Gastroesophageal sphincter (tissue), 4 donors: ENCODE results near the gene NEK6. TPM values are rescaled to one million over a fixed set of nuclear protein-coding genes. Genes with fewer than 3 reads are reported as not detected.

Experiments
- ATAC-seq: fragments of 150-250 bp; one replicate; pipeline ENCODE4 v1.9.1; 2016; ENCODE audit warnings: mild to moderate bottlenecking, moderate library complexity
- H3K27ac ChIP-seq, 4 donors: fragments of 200-600 bp; sonication (generic) in 3 of 4; 1 replicate in 3 of 4; 2 replicates in 1 of 4; pipeline ENCODE4 v1.5.1; 2016 to 2019
- H3K27me3 ChIP-seq: fragments of 200-600 bp; sonication (generic); one replicate; pipeline ENCODE4 v1.5.1; 2019
- H3K36me3 ChIP-seq, 2 donors: fragments of 200-600 bp; sonication (generic); one replicate each; pipeline ENCODE4 v1.5.1; 2019; ENCODE audit warnings: control low read depth in 1 of 2
- H3K4me1 ChIP-seq, 3 donors: fragments of 200-600 bp; sonication (generic); 1 replicate in 2 of 3; 2 replicates in 1 of 3; pipeline ENCODE4 v1.5.1; 2016 to 2019; ENCODE audit warnings: control low read depth in 2 of 3
- H3K4me3 ChIP-seq, 2 donors: fragments of 200-600 bp; sonication (generic); one replicate each; pipeline ENCODE4 v1.5.1; 2019; ENCODE audit warnings: mild to moderate bottlenecking in 1 of 2, moderate library complexity in 1 of 2
- H3K9me3 ChIP-seq, 3 donors: fragments of 200-600 bp; sonication (generic); one replicate each; pipeline ENCODE4 v1.5.1; 2017 to 2019; ENCODE audit warnings: control low read depth in 2 of 3
- EP300 ChIP-seq: sonication (generic); formaldehyde crosslinking; IDR thresholded peaks from one replicate; pipeline ENCODE4 v1.6.1; 2017; ENCODE audit warnings: antibody characterized with exemption, mild to moderate bottlenecking
- POLR2A ChIP-seq, 2 donors: fragments of 450-650 bp; IDR thresholded peaks; one replicate each; pipeline ENCODE4 v1.6.1; 2017; ENCODE audit warnings: antibody characterized with exemption in 2 of 2, mild to moderate bottlenecking in 2 of 2, moderate library complexity in 1 of 2
- POLR2AphosphoS5 ChIP-seq: sonication (generic); formaldehyde crosslinking; IDR thresholded peaks from one replicate; pipeline ENCODE4 v1.6.1; 2017; ENCODE audit warnings: antibody characterized with exemption
- WGBS, 2 donors: methylation state at CpG; one replicate each; pipeline ENCODE4 v1.1.5; 2018; ENCODE audit warnings: low coverage in 1 of 2; 5-methylcytosine and 5-hydroxymethylcytosine counted together
- total RNA-seq, 4 donors: library from RNA; depleted of rRNA; stranded (reverse); fragments of >200 nt; gene quantifications; one replicate each; pipeline ENCODE4 v1.1.0, GENCODE V29; 2016
- TF ChIP-seq, protein P1 (sequence below), 4 experiments: fragments of 200-600 bp in 2 of 4; fragments of 450-650 bp in 2 of 4; sonication (generic) in 1 of 4; IDR thresholded peaks; one replicate each; pipeline ENCODE4 v1.5.1; 2017 to 2019; ENCODE audit warnings: antibody characterized with exemption in 4 of 4, mild to moderate bottlenecking in 2 of 4, moderate library complexity in 2 of 4

The NEK6 gene
- total RNA-seq, 4 donors from 2014 or later, result 13.2 to 31.7 (median 19.3) TPM

- no peak overlapping the region for H3K4me3 ChIP-seq
- H3K36me3 ChIP-seq, result no peaks in the 10 kb centered on the region
- peak; percentile 29 for ATAC-seq
- TF ChIP-seq POLR2A (IDR thresholded peaks at IDR 0.05) (no peak), POLR2AphosphoS5 (peak; percentile 65), EP300 (no peak)
- TF ChIP-seq, protein P1, sequence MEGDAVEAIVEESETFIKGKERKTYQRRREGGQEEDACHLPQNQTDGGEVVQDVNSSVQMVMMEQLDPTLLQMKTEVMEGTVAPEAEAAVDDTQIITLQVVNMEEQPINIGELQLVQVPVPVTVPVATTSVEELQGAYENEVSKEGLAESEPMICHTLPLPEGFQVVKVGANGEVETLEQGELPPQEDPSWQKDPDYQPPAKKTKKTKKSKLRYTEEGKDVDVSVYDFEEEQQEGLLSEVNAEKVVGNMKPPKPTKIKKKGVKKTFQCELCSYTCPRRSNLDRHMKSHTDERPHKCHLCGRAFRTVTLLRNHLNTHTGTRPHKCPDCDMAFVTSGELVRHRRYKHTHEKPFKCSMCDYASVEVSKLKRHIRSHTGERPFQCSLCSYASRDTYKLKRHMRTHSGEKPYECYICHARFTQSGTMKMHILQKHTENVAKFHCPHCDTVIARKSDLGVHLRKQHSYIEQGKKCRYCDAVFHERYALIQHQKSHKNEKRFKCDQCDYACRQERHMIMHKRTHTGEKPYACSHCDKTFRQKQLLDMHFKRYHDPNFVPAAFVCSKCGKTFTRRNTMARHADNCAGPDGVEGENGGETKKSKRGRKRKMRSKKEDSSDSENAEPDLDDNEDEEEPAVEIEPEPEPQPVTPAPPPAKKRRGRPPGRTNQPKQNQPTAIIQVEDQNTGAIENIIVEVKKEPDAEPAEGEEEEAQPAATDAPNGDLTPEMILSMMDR (IDR thresholded peaks at IDR 0.05), result no peak
- peak overlapping the region in 3 of 4 donors; percentile 56 to 89 (median 78) for H3K27ac ChIP-seq
- no peaks in the 10 kb centered on the region for H3K9me3 ChIP-seq
- no peaks in the 10 kb centered on the region for H3K27me3 ChIP-seq
- peaks cover 0 to 99% (median 38%) of the 10 kb centered on the region in 3 donors for H3K4me1 ChIP-seq
- WGBS, 2 donors, result 70 to 80% methylated on average over 1 to 2 of the region's 14 CpGs
These were observed 13.0 kb downstream of the NEK6 start for GRCh38 chr9:124270504-124271335.

DNA sequence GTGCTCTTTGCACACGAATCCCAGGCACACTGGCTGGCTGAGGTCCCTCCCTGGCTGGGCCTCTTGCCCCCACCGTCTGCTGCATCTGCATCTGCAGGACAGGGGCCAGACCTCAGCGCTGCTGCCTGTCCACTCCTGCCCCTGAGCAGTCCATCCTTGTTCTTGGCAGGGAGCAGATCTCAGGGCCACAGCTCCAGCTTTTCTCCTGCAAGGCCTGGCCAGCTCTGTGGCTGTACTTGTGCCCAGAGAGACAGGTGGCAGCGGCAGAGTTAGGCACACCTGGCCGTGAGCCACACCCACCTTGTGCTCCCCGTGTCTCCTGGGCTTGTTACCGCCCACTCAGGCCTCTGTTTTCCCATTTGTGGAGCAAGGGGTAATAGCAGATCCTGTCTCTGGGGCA lies 13.9 kb downstream of the NEK6 start:
- ATAC-seq, result no peak
- H3K27ac ChIP-seq, result peak overlapping the region in 3 of 4 donors; percentile 56 to 89 (median 78)
- TF ChIP-seq EP300, result no peak
- TF ChIP-seq POLR2AphosphoS5, result no peak
- TF ChIP-seq, protein P1 (IDR thresholded peaks at IDR 0.05), result no peak
- TF ChIP-seq POLR2A (IDR thresholded peaks at IDR 0.05), result no peak
- H3K36me3 ChIP-seq, result no peaks in the 10 kb centered on the region
- H3K4me1 ChIP-seq, result peaks cover 0 to 98% (median 35%) of the 10 kb centered on the region in 3 donors
- no peaks in the 10 kb centered on the region for H3K27me3 ChIP-seq
- no peaks in the 10 kb centered on the region for H3K9me3 ChIP-seq
- H3K4me3 ChIP-seq, result no peak overlapping the region
- WGBS, 2 donors, result 92% methylated on average over 4 of the region's 7 CpGs; no CpG with 5 or more reads in 1 of the 2 donors

DNA sequence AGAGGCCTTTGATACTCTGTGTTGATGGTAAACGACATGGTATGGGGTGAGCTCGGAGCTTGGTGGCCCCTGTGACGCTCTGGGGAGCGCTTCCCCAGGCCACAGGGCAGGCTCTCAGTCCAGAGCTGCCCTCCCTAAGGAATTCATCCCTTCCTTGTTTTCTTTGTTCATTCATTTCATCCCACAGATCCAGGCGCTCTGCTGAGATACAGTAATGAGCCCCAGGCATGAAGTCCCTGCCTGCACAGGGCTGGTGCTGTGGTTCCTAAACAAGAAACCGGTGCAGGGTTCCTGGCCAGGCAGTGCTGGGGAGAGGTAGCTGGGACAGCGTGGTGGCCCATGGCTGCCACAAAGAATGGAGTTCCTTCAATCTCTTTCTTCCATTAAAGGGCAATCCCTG lies 14.4 kb downstream of the NEK6 start:
- 100% methylated on average over 2 of the region's 7 CpGs; no CpG with 5 or more reads in 1 of the 2 donors for WGBS, 2 donors
- H3K36me3 ChIP-seq, result no peaks in the 10 kb centered on the region
- TF ChIP-seq EP300 (no peak), POLR2A (IDR thresholded peaks at IDR 0.05) (no peak), POLR2AphosphoS5 (no peak)
- TF ChIP-seq, protein P1 (IDR thresholded peaks at IDR 0.05), result no peak
- no peaks in the 10 kb centered on the region for H3K9me3 ChIP-seq
- H3K27me3 ChIP-seq, result no peaks in the 10 kb centered on the region
- peak overlapping the region in 3 of 4 donors; percentile 56 to 89 (median 78) for H3K27ac ChIP-seq
- no peak for ATAC-seq
- H3K4me3 ChIP-seq, result no peak overlapping the region
- H3K4me1 ChIP-seq, result peaks cover 0 to 98% (median 32%) of the 10 kb centered on the region in 3 donors

DNA sequence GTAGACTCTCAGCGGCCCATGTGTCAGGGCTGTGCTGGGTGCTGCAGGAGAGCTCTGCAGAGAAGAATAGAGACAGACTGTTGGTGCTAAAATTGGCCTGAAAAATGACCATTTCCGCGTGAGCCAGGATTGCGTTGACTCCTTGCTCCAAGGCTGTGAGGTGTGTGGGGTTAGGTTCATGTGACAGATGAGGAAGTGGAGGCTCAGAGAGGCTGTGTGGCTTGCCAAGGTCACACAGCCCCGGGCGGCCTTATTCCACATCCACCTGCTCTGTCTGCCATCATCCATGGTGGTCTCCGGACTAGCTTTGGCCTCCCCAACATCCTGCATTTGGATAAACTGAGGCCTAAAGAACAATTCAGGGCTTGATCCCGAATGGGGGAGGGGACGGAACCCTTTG lies 15.2 kb downstream of the NEK6 start:
- Histone ChIP-seq H3K9me3 (no peaks in the 10 kb centered on the region), H3K27me3 (no peaks in the 10 kb centered on the region), H3K36me3 (no peaks in the 10 kb centered on the region), H3K4me1 (peaks cover 0 to 95% (median 25%) of the 10 kb centered on the region in 3 donors), H3K4me3 (no peak overlapping the region), H3K27ac (peak overlapping the region; percentile 22 to 89 (median 68))
- ATAC-seq, result no peak
- TF ChIP-seq EP300 (no peak), POLR2A (IDR thresholded peaks at IDR 0.05) (no peak), POLR2AphosphoS5 (no peak)
- TF ChIP-seq, protein P1 (IDR thresholded peaks at IDR 0.05), result no peak
- WGBS, 2 donors, result 40 to 62% methylated on average over 4 to 5 of the region's 9 CpGs
